GM15510 (cell line): ENCODE measurements around the gene HECTD4.

Experiments
- POLR2A ChIP-seq: IDR thresholded peaks from 3 replicates; pipeline ENCODE4 v1.6.1; 2011; ENCODE audit warnings: borderline replicate concordance; ENCODE audit not compliant: insufficient read length; ENCODE audit errors: extremely low read depth

HECTD4 gene

DNA sequence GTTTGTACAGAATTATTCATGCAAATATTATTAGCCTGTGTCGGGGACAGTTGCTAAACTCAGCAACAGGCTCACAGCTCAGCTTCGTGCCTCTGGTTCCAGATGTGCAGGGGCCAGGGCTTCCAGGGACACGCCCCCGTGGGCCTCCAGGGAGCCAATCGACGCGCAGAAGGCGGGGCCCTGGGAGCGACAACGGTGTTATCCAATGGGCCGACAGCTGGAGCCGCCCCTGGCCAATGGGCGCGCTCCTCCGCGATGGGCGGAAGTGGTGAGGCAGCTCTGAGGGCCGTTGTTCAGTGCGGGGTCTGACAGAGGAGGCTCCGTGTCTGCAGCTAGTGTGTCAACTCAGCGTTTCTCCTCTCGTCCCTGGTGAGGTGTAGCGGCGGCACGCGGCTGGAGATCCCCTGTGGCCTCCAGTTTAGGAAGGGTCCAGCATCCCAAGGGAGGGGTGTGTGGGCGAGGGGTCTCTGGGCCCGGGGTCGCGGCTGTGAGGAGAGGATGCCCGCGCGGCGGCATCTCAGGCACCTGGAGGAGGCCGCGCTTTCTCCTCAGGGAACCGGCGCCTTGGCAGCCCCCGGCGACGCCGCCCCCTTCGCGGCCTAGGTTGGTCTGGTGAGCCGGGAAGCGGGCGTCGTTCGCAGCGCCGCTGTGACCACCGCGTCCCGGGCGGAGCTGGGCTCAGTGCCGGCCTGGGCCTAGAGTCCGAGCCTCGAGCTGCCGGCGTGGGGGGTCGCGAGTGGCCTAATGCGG is 256.8 kb downstream of the HECTD4 start, which contains the start of gene TRAFD1:
Gene TRAFD1 (plus strand): TSS at position 311 of the 750 bp plus-strand sequence. CDS start 4,963 bp downstream, outside the sequence.
- TF ChIP-seq POLR2A, result peak; percentile 99

DNA sequence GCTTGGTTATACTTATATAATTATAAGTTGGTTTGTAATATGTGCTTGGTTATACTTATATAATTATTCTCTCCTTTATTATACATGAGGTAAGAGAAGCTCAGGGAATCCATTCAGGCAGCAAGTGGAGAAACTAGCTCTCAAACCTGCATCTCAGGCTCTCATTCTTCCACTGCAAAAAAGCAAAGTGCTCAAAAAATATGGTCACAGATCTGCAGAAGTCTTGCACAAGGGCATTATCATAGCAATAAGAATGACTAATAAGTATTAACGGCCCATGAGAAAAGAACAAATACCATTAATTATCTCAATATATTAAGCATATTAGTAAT is 257.3 kb downstream of the HECTD4 start:
- TF ChIP-seq POLR2A, result no peak

- TF ChIP-seq POLR2A, result no peak
Measured at GRCh38 chr12:112122823-112123690, 259.2 kb downstream of the HECTD4 start.

GRCh38 chr12:112121780-112122565 is 260.3 kb downstream of the HECTD4 start:
- TF ChIP-seq POLR2A, result no peak

DNA sequence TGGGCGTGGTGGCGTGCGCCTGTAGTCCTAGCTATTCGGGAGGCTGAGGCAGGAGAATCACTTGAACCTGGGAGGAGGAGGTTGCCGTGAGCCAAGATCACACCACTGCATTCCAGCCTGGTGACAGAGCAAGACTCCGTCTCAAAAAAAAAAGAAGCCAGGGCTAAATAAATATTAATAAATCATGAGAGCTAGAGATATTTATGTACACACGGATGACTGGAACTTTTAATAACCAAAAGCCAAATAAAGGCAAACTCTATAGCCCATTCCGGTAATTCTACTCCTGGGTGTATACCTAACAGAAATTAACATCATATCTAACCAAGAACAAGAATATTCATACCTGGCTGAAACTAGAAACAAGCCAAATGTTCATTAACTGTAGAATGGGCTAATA is 264.5 kb downstream of the HECTD4 start:
- TF ChIP-seq POLR2A, result no peak

GRCh38 chr12:112116232-112117060 is 265.8 kb downstream of the HECTD4 start:
- TF ChIP-seq POLR2A, result peak; percentile 26

DNA sequence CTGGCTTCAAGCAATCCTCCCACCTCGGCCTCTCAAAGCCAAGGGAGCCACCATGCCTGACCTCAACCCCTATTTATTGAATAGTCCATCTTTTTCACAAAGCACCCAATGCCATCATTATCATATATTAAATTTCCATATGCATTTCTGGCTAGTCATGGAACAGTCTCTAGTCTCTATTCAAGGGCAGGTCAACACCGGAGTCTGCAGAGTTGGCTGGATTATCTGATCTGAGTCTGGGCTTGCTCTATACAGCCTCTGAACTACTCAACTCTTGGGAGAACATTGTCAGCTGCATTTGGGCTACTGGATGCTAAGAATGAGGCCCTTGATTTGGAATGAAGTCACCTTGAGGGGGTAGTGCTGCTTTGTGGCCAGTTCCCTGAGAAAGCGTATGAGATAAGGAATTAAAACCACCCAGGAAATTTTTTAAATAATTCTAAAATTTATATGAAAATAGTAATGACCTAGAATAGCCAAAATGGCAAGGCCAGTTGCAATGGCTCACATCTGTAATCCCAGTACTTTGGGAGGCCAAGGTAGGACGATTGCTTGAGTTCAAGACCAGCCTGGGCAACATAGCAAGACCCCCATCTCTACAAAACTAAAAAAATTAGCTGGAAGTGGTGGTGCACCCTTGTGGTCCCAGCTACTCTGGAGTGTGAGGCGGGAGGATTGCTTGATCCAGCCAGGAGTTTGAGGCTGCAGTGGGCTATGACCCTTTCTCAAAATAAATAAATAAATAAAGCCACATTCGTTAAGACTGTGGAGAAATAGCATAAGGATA is 266.8 kb downstream of the HECTD4 start:
- no peak for TF ChIP-seq POLR2A

DNA sequence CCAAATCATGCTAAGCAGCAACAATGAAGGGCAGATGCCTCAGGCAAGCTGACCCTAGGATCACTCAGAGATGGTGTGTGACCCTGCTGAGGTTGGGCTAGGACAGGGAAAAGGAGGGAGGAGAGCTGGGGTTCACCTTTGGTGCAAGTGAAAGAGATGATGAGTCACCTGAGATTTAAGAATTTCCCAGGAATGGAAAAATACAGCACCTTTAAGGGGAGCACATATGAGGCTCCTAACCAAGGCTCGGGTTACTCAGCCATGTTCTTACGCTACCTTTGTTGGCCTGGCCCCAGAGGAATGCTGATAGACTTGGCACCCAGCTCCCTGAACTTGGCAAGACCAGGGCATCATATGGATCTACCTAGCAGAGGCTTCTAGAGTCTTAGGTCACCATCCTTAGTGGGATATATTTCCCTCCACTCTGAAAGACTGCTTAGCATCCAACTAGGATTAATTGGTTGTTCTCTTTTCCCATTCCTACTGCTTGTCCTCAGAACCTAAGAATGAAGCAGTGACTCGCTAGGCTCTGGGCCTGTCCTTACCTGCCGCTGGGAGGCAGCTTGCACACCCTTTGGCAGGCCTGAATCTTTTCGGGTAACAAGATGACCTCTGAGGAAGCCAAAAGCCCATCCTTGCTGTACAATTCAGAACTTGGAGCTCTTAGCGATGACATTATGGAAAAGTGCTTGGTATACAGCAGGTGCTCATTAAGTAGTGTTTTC is 269.7 kb downstream of the HECTD4 start:
- no peak for TF ChIP-seq POLR2A

DNA sequence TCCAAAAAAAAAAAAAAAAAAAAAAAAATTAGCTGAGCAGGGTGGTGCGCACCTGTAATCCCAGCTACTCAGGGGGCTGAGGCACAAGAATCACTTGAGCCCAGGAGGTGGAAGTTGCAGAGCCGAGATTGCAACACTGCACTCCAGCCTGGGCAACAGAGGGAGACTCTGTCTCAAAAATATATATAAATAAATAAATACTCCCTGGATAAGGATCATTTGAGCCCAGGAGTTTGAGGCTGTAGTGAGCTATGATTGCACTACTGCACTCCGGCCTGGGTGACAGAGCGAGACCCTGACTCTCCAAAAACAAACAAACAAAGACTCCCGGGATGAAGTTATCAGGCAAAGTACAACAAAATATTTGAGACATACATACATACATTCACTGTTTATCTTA is 270.3 kb downstream of the HECTD4 start:
- TF ChIP-seq POLR2A, result no peak
